ENCODE measurements around the gene TM9SF1.

DNA sequence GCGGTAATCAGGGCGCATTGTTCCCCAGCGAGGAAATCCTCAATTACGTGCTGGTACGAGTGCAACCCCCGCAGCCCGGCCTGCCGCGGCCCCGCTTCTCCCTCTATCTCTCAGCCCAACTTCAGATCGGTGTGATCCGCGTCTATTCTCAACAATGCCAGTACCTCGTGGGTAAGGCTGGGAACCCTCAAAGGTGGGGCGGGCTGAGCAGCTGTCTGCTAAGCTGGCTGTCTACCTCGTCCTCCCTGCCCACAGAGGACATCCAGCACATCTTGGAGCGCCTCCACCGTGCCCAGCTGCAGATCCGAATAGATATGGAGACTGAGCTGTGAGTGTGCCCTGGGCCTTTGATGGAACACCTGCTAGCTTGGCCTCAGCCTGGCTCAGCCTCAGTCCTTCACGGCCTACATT is 22.4 kb downstream of the TM9SF1 start:
- TF ChIP-seq SP1 (IDR thresholded peaks at IDR 0.05; ENCODE audit: low read depth, low read length) (no peak), RCOR1 (conservative IDR thresholded peaks at IDR 0.05; ENCODE audit: low read depth, low read length) (no peak), YBX1 (IDR thresholded peaks at IDR 0.05) (no peak)
- TF ChIP-seq, protein P1, sequence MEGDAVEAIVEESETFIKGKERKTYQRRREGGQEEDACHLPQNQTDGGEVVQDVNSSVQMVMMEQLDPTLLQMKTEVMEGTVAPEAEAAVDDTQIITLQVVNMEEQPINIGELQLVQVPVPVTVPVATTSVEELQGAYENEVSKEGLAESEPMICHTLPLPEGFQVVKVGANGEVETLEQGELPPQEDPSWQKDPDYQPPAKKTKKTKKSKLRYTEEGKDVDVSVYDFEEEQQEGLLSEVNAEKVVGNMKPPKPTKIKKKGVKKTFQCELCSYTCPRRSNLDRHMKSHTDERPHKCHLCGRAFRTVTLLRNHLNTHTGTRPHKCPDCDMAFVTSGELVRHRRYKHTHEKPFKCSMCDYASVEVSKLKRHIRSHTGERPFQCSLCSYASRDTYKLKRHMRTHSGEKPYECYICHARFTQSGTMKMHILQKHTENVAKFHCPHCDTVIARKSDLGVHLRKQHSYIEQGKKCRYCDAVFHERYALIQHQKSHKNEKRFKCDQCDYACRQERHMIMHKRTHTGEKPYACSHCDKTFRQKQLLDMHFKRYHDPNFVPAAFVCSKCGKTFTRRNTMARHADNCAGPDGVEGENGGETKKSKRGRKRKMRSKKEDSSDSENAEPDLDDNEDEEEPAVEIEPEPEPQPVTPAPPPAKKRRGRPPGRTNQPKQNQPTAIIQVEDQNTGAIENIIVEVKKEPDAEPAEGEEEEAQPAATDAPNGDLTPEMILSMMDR (IDR thresholded peaks at IDR 0.05 in 2 of 3, conservative IDR thresholded peaks at IDR 0.05 in 1 of 3; ENCODE audit: control insufficient read depth in 2 of 3, extremely low read depth in 1 of 3, insufficient read depth in 1 of 3, low read depth in 3 of 3, low read length in 3 of 3): no peak

Data from GM12878 (cell line).